Epithelial cell of umbilical artery (primary cell): ENCODE results near the gene ADGRE2. TPM values are rescaled to one million over a fixed set of nuclear protein-coding genes. Genes with fewer than 3 reads are reported as not detected.

Source experiments
- total RNA-seq: library from RNA; depleted of rRNA; stranded (reverse); fragments of >200 nt; gene quantifications from 2 replicates; pipeline ENCODE4 v1.2.3, GENCODE V29; 2014

ADGRE2 gene
- total RNA-seq = not detected in 2 replicates

GRCh38 chr19:14778110-14778845 lies at the start of gene ADGRE2:
Gene ADGRE2 (minus strand): TSS chr19:14778560. CDS start chr19:14776756, 1,804 bp downstream.

GRCh38 chr19:14689598-14690503 lies 88.5 kb downstream of the ADGRE2 start, which contains the start of gene ZNF333:
Gene ZNF333 (plus strand): TSS chr19:14690048. CDS start chr19:14693492, 3,444 bp downstream.

Other genes starting within 250 kb of the ADGRE2 start
- gene TECR, start 249.0 kb downstream of the ADGRE2 start, total RNA-seq = 19.5 and 25.5 TPM in 2 replicates
- 335 and 432 TPM in 2 replicates for gene NDUFB7, start 206.5 kb downstream of the ADGRE2 start, total RNA-seq
- gene CLEC17A, start 195.5 kb downstream of the ADGRE2 start, total RNA-seq = under 0.01 TPM in 1 of 2 replicates, not detected in the other
- not detected in 2 replicates for gene ADGRE3, start 103.7 kb downstream of the ADGRE2 start, total RNA-seq
- gene ZNF333, start 88.5 kb downstream of the ADGRE2 start, total RNA-seq = 11.7 and 23.4 TPM in 2 replicates
- not detected in 2 replicates for gene OR7A5, start 56.6 kb upstream of the ADGRE2 start, total RNA-seq
- not detected in 2 replicates for gene OR7C1, start 56.6 kb upstream of the ADGRE2 start, total RNA-seq
- not detected in 2 replicates for gene OR7A10, start 70.4 kb upstream of the ADGRE2 start, total RNA-seq
- gene OR7A17, start 107.6 kb upstream of the ADGRE2 start, total RNA-seq = not detected in 2 replicates
- gene OR7C2, start 162.9 kb upstream of the ADGRE2 start, total RNA-seq = not detected in 2 replicates
- not detected in 2 replicates for gene SLC1A6, start 201.3 kb upstream of the ADGRE2 start, total RNA-seq